NCI-H2227 (cell line): ENCODE results near the gene SIRPG.
"Not testable (repeated sequence)": the region's sequence is repeated elsewhere in the genome, so short reads cannot be mapped to it uniquely, and the experiment has no call there.

ENCODE experiments used
- DNase-seq: peaks from one replicate; lab custom pipeline; 2025; ENCODE audit not compliant: unreplicated experiment; lab: John Stamatoyannopoulos, UW

SIRPG gene

DNA sequence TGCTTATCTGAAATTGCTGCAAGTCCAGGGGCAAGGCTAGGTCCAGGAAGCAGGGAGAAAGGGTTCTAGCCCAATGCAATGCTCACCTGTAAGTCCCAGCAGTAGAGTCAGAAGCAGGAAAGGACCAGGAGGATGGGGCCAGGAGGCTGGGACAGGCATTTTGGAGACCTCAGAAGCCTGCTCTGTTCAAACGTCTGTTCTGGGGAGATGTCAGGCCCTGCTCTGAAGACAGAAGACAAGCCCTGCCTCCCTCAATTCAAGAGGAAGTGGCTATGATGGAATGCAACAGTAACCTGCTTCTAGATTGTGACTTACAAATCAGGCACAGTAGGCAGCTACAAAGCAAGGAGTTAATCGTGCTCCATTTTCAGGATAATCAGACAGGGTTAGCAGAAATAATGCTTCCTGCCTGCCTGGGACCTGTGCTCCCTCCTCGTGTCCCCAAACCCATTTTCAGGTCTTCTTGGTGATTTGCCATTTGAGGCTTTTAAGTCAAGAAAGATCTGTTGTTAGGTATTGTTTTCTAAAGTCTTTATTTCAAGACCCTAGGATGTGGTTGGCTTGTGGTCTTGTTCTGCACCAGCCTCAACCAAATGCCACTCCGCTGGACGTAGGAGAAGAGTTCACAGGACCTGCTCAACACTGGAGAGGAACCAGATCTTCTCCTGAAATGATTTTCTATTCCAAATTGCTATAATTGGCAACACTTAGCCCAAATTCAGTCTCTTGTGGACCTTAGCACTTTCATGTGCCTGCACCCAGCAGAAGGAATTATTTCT lies at the start of gene SIRPG:
TSS of gene SIRPG (minus strand) at position 224 of the 779 bp plus-strand sequence. CDS start at position 159, 65 bp downstream.
- no peak for DNase-seq

DNA sequence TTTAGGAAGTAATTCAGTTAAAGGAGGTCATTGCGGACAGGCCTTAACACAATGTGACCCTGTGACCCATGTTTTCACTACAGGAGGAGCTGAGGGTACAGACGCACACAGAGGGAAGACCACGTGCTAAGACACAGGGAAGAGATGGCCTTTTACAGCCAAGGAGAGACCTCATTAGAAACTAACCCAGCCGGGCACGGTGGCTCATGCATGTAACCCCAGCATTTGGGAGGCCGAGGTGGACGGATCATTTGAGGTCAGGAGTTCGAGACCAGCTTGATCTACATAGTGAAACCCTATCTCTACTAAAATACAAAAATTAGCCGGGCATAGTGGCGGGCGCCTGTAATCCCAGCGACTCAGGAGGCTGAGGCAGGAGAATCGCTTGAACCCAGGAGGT lies 49.3 kb upstream of the SIRPG start:
- not testable (repeated sequence) for DNase-seq

DNA sequence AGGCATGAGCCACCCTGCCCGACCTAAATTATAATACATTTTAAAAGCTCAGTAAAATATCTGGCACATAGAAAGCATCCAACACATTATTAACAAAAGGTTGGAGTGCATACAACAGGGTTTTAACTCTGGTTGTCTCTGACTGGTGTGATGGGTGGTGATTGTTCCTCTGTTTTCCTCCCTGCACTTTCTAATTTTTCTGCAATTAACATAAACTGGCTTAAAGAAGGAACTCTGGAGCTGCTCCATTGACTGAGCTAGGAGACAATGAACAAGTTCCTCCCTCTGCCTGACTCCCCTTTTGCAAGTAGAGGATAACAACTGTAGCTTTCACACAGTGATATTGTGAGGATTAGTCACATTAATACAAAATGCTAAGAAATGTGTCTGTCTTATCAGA lies 48.5 kb upstream of the SIRPG start:
- no peak for DNase-seq

DNA sequence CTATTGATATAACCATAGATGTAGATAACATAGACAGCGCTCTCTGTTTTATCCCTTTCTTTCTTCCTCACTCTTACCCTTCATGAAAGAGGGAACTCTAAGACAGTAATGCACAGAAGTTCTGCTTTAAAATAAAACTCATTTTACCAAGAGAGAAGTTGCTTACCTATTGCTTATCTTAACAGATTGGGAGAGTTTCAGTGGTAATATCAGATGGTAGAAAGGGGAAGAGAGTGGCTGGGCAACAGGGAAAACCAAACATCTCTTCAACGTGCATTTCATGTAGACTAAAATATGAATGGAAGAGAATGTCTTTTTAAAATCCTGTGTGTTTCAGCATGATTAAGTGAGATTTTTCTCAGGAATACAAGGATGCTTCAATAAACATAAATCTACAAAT lies 45.3 kb upstream of the SIRPG start:
- DNase-seq, result no peak

DNA sequence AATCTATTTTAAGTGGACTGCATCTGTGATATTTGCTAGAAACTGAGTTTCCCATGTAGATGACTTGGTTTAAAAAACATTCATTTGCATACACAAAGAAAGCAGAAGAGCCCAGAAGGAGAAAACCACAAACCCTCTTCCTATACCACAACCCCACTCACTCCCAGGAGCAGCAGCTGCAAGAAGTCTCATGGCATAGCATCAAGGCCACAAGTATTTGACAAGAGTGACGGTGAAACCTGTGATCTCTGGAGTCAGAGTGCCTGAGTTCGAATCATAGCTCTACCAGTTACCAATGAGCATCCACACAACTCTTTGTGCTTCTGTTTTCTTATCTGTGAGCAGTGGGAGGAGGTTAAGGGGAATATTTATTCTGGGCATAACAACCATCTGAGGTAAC lies 44.7 kb upstream of the SIRPG start:
- DNase-seq, result no peak

DNA sequence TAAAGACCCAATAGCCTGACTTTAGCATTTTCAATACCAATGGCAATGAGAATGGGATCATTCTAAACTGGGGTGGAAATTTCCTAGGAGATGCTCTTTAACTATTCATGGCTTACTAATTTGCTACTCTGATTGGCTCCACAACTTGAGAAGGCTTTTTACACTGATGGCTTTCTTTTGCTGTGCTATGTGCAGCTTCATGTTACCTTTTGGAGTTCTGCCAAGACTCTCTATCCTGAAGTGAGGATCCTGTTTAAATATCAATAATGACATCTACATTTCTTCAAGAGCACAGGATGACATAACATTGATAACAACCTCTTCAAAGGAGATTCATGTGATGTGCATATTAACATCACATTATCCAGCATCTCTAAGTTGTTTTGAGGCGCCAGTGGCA lies 43.4 kb upstream of the SIRPG start:
- no peak for DNase-seq

DNA sequence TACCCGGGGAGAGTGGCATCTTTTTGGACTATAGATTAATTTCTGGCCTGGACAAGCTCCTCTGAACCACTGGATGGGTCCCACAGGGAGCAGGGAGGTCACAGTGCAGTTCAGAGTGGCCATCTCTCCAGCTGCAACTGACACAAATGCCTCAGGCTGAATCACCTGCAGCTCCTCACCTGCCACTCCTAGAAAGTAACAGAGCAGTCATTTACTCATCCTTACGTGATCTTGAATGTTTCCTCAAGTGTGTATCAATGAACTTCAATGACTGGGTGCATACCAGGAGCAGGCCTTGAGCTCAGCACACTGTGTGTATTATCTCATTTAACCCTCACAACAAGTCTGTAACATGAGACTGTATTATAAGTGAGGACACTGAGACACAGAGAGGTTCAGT lies 40.0 kb upstream of the SIRPG start:
- DNase-seq, result no peak

DNA sequence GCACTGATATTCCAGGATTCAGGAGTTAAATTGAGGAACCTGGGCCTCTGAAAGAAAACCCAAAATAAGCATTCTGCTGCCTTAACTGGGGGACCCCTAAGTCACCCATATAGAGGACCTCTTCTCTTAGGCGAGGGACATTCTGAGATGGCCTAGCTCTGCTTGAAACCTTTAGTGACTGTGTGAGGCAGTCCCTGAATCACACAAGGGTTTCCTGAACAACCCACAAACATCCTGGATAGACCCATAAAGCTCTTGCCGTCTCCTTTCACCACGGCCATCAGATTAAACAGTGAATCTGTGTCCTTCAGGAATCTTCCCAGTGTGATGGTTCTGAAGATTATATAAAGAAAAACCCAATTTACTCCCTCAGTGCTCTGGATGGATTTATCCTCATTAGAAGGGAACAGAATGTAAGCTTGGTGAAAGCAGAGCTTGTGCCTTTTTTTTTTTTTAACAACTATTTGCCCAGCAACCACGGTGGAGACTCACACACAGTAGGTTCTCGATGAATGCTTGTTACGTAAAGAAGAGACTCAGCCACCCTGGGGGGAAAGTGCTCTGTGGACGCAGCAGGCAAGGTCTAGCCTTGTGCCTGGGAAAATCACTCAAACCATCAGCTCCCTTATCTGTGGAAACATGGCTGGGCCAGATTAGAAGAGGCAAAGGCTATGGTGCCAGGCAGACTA lies 39.1 kb upstream of the SIRPG start:
- DNase-seq, result no peak

DNA sequence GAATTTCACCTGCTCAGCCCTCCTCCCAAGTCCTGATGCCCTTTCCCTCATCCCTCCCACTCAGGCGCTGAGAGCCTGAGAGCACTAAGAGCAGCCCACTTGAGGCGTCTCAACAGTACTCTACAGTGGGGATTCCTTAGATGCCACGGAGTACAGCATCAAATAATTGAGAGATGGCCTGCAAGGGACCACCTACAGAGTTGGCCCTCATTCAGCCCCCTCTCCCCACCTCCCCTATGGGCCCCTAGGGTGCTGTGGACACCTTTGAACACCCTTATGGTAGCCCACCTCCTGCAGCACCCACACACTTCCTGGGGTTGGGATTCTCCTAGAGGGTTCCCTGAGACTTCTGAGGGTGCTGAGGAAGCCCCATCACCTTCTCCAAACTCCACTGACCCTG lies 37.1 kb upstream of the SIRPG start:
- DNase-seq, result no peak

DNA sequence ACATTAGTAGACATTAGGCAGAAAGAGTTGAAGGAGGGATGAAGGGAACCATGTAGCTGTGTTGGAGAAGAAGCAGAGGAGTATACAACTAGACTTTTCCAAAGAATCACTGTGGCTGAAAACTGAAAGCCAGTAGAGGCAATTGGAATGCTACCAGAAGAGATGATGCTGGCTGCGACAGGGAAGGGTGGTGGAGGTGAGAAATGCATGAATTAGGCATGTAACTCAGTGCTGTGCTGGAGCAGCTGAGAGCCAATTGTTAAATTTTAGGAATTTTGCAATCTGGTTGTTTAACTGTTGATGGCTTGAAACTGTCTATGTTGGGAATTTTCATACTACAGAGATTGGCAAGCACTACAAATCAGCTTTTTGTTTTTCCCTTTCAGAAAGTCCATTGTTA lies 35.8 kb upstream of the SIRPG start:
- DNase-seq, result no peak

DNA sequence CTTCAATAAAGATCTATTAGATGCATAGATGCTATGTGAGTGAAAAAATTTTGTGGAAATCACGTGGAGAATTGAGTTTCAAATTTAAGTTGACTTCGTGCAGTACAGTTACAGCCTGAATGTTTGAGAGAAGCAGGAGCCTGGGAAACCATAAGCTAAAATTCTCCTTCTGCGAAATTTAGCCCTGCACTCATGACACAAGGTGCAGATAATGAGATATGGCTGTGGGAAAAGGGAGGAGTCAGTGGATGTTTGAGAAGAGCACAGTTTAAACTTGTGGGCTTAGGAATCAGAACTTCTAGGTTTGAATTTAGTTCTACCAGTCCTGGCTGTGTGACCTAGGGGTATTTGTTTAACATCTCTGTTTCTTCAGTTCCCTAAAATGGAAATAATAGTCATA lies 32.1 kb upstream of the SIRPG start:
- no peak for DNase-seq

DNA sequence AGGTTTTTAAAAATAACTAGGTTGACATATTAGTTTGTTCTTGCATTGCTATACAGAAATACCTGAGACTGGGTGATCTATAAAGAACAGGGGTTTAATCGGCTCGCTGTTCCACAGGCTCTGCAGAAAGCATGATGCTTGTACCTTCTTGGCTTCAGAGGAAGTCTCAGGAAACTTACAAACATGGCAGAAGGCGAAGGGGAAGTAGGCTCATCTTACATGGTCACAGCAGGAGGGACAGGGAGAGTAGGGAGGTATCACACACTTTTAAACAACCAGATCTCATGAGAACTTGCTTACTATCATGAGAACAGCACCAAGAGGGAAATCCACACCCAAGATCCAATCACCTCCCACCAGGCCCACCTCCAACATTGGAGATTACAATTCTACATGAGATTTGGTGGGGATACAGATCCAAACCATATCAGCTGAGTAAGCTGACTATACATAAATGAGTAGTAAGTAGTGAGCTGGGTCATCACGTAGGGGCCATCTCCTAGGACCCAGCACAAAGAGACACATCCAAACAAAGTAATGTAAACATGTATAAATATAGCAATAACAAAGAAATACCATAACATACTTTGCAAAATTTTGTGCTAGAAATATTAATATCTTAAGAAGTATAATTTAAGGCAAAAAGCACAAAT lies 31.4 kb upstream of the SIRPG start:
- DNase-seq, result no peak

DNA sequence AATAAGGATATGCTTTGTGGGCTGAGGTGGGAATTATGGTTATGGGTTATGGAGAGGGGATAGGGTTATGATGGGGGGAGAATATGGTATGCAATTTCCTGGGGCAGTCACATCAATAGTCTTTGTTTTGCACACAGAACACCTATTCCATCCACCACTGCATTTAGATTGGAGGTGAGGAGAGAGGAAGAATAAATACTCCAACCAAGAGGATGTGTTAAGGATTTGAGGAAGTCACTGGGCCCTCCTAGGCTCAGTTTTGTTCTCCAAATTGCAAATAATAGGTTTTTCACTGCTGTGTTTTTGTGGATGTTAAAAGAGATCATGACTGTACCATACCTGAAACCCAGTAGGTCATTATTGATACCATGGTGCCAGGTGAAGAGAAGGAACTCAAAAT lies 29.5 kb upstream of the SIRPG start:
- DNase-seq, result no peak

DNA sequence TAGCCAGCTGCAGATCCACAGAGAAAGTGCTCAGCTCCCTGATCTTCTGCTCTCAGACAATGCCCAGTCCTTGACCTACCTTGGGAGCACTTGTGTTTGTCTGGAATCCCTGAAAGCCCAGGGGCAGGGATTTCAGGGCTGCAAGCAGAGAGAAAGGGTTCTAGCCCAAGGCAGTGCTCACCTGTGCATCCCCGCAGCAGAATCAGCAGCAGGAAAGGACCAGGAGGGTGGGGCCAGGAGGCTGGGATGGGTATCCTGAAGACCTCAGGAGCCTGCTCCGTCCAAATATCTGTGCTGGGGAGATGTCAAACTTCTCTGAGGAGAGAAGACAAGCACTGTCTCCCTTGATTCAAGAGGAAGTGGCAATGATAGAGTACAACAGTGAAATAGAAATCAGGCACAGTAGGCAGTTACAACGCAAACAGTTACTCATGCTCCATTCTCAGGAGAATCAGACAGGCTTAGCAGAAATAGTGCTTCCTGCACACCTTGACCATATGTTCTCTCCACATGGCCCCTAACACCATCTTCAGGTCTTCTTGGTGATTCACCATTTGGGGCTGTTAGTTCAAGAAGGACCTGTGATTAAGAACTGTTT lies 28.7 kb upstream of the SIRPG start:
- no peak for DNase-seq

DNA sequence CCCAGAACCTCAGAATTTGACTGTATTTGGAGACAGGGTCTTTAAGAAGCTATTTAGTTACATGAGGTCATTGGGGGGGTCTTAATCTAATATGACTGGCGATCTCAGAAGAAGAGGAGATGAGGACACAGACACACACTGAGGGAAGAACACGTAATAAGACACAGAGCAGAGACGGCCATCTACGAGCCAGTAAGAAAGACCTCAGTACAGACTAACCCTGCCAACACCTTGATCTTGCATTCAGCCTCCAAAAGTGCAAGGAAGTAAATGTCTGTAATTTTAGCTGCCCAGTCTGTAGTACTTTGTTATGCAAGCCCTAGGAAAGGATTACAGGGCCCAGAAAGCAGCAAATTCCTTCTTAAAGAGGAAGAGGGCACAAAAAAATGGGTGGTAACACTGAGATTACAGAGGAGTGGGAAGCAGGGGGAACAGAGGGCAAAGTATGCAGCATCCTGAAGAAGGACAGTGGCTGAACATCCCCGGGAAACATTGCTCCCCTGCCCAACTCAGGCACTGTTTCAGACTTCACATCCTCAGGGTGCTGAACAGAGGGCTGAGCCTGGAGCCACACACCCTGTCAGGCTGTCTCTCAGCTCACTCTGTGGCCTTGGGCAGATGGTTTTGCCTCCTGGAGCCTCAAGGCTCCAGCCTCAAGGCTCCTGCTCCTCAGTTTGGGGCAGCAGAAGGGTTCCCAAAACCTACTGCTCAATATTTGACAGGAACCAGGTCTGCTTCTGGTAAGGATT lies 27.9 kb upstream of the SIRPG start:
- no peak for DNase-seq

DNA sequence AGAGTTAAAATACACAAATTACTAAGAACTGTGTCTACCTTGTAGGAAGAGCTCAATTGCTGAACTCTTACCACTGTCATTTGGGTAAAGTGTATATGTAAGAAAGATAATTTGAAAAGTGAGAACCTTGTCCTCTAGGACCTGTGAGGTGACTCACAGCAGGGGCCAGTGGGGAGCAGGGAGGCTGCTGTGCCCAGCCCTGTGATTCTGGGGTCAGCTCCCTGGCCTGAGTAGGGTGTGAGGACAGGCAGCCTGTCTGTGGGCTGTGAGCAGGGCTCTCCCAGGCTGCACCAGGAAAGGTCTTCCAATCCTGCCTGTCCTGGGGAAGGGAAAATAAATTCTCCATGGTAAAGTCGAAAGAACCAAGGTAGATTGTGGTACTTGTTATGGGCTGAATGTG lies 27.3 kb upstream of the SIRPG start:
- DNase-seq, result no peak

DNA sequence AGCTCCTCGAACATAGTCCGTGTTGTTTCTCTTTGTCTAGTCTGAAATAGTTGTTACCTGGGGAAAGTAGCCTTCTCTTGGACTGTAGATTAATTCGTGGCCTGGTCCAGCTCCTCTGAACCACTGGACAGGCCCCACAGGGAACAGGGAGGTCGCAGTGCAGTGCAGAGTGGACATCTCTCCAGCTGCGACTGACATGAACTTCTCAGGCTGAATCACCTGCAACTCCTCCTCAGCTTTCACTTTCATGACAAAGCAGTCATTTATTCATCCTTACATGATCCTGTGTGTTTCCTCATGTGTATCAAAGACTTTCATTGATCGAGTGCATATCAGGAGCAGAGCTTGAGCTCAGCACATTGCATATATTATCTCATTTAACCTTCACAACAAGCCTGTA lies 19.1 kb upstream of the SIRPG start:
- DNase-seq, result no peak

DNA sequence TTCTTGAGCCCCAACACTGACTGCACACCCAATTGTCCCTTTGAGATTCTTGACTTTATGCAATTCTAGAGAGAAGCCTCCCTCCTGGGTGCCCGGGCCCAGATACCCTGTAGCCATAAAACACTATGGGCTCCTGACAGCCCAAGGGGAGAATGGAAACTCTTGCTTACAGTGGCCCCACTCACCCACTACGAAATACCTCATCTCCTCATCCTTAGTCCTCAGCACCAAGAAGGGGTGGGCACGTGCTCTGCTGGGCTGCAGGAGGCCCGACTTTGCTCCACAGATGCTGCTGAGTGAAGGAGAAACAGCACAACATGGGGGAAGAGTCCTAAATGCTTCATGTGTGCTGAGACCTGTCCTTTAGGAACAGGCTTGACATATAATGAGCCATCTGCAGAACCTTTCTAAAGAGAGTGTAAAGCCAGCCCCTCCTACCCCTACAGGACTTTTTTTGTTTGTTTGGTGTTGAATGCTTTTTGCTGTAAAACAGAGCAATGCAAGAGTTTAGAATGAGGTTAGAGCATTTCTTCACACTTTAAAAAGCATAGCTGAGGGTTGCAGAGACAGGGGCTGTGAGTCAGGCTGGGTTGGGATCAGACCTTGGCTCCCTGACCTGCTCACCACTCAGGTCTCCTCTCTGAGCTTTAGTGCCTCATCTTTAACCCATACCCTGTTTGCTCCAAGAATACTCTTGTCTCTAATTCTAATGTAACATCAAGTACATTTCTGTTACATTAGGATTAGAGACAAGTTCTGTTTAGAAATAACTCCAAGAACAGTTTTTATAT lies 17.6 kb upstream of the SIRPG start:
- DNase-seq, result no peak

DNA sequence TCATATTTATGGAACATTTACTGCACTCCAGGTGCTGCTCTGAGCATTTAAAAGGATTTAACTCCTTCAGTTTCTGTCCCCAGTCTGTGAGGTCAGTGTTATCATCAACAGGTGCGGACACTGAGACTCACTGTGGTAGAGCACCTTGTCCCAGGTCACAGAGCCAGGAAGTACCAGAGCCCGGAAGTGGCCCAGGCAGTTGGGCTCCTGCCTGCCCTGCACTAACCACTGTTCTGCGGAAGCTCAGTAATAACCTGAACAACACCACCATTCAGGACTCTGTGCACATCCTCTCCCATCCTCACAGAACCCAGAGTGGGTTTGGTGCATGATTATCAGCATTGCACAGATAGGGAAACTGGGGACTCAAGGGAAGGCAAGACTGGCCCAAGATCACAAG lies 16.8 kb upstream of the SIRPG start:
- no peak for DNase-seq

DNA sequence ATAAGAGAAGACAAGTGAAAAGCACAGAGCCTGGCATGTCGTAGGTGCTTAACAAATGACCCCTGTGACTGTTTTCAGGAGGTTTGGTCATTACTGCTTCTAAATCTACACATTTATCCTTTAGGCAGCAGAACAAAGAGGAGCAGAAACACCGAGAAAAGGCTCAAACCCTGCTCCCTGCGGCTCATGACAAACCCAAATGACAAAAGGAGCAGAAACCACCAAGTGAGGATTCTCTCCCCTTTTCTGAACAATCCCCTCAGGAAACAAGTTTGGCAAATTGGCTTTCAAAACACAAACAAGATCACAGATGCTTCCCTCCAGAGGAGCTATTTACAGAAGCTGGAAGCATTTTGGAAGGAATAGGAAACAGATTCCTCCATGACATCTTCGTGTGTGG lies 15.8 kb upstream of the SIRPG start:
- no peak for DNase-seq
